Nucleus accumbens (tissue), 56 donors: ENCODE results near the gene ATP9A.
"Not testable (repeated sequence)": the region's sequence is repeated elsewhere in the genome, so short reads cannot be mapped to it uniquely, and the experiment has no call there.

Source experiments
- DNase-seq, 56 donors: peaks; one replicate each; lab custom pipeline; 2025; lab: John Stamatoyannopoulos, UW

Gene ATP9A

DNA sequence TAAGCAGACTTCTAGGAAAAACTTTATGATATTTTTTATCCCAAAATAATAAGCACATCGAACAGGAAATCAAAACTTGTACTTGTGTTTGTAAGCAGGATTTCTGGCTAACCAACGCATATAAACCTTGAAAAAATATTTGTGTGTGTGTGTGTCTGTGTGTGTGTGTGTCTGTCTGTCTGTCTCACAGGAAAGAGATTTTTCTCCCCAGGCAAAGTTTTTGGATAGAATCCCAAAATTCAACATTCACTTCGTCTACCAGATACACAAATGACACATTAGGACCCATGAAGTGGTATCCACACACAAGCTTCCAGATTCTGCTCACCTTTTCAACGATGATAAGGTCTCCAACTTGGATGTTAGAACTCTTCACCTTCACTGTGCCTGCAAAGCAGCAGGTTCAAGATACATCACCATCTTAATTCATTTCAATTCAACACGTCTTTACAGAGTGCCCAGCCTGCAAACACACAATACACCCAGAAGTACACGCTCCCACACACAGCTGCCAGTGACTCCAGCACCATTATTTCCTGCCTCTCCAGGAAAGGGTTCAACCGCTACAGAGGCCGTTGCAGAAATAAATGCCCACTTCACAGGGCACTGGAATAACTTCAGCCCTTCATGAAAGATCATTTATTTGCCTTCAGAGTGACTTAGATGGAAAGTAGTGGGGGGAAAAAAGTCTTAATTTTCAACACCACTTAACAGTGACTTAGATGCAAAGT lies 70.9 kb downstream of the ATP9A start:
- no peak for DNase-seq

DNA sequence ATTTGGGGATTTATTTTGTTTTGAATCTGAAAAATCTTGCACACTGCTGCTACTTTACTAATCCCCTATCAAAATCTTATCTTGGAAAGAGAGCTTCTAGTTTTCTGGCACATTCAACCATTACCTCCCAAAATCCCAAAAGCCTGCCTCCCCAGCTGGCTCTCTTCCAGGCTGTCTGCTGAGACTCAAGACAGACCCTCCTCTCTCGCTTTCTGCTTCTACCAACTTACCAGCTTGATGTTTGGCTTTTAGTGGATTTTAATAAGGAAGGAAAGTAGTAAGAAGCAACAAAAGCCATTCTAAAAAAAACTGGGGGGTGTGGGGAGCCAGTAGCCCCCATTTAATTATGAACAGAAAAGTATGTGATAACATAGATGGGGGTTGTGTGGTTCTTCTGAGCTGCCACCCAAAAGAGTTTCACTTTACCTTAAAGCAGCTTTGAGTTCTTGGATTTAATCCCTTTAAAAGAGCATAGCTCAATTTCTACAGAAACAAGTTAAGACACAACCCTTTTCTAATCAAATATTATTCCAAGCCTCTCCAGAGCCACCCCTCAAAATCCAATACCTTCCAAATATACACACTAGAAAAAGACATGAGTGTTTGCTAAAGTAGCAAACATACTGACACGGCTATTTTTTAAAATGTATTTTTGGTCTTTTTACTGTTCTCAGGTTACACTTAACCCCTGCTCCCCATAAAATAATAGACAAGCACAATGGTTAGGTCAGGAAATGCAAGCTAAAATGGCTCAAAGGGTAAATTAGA lies 71.7 kb downstream of the ATP9A start:
- no peak for DNase-seq

DNA sequence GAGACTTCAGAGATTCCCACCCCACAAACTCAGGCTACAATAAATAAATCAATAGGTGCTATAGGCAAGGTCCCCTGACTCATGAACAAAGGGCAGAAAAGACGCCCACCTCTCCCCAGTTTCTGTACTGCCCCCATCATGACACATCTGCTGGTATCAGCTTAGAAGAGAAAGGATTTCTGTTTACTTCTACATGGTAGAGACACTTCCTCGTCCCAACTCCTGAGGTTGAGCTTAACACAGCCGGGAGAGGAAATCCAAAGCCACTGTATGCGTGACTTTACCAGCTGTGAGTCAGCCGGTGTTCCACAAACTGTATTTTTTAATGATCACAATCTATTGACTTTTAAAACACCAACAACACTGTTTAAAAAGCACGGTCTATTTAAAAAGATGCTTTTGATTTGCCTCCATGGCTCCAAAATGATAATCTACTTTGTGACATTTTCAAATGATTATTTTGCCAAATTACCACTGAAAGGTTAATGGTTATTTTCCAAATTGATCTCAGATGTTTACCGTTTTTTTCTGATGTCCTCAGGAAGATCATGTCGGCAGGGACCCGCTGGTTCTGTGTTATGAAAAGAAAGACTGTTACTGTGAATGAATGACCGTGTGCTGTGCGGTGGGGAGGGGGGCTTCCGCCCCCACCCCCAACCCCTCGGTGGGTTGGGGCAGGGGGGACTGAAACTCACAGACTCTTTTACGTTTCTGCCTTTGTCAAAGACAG lies 72.5 kb downstream of the ATP9A start:
- no peak for DNase-seq

DNA sequence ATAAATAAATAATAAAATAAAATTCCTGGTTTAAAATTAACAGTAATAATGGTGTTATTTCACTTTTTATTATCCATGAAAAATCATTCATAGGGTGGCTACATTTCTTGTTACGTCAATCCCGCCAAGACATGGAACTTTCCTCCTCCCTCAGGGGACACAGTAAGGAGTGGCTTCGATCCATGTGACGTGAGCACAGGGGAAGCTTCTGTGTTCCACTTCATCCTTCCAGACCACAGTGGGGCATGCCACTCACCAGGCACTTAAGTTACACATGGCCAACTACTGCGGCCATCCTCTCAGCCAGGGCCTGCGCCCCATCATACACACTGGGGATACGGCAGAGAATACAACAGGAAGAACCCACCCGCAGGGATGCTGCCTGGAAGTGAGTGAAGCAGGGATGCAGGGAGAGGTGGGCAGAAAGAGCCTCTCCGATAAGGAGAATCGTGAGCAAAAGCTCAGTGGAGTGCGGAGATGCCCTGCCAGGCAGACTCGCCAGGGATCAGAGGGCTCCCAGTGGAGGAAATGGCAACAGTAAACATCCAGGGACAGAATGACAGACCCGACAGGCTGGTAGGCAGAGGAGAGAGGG lies 75.3 kb downstream of the ATP9A start:
- DNase-seq, result no peak

DNA sequence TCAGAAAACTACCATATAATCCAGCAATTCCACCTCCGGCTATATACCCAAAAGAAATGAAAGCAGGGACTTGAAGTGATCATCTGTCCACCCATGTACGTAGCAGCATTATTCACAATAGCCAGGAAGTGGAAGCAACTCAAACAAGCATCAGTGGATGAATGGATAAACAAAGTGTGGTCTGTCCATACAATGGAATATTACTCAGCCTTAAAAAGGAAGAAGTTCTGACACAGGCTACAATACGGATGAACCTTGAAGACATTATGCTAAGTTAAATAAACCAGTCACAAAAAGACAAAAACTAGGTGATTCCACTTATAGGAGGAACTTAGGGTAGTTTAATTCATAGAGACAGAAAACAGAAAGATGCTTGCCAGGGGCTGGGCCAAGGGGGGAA lies 76.5 kb downstream of the ATP9A start:
- DNase-seq, result no peak

DNA sequence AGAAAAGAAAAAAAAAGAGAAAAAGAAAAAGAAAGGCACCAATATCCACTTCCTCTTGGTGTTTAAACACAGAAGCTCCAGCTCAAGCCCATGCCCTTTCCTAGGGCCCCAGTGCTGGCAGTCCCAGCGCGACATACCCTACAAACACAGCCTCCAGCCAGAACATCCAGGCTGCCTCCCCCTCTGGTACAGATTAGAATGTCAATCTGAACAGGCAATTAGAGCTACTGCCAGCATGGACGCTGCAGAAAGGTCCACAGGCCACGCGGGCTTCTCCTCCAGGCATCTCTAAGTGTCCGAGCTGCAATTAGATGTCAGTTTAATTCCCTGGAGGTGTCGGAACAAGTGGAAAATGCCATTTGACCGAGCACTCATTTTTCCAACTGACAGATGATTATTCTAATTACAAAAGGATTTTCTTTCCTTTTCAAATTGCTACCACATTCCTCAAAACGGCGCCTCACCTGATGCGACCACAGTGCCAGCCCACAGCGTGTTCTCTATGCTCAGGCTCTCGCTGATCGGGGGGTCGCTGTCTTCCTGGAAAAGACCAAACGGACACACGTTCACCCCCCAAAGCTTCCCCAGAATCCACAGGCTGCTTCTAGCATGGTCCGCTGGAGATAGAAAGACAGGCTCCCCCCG lies 79.5 kb downstream of the ATP9A start:
- no peak for DNase-seq

DNA sequence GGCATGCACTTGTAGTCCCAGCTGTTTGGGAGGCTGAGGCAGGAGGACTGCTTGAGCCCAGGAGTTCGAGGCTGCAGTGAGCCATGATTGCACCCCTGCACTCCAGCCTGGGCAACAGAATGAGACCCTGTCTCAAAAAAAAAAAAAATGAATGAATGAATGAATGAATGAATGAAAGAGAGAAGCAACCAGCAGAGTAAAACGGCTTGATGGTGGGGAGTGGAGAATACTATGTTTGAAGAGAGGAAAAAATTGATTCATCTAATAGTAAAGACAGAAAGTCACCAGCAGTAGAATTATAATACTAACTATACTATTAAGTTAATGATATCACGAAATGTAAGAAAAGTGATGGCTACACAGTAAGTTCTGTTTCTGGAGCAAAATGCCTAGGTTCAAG lies 80.6 kb downstream of the ATP9A start:
- no peak for DNase-seq

DNA sequence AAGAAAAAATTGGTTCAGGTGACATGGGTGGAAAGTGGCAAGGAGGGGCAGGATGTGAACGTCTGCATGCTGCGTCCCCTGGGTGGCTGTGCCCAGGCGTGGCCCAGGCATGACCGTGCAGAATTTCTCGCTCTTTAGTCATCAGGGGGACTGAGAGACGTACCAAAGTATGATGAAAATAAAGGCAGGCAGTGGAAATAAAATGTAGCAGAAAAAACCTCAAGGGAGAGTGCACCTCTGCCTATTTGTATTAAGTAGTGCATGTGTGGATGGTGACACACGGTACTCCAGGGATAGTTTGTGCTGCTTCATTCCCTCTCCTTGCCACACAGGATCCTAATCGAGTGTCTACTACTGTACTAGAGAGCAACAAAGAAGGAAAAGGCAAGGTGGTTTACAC lies 81.1 kb downstream of the ATP9A start:
- DNase-seq, result no peak

DNA sequence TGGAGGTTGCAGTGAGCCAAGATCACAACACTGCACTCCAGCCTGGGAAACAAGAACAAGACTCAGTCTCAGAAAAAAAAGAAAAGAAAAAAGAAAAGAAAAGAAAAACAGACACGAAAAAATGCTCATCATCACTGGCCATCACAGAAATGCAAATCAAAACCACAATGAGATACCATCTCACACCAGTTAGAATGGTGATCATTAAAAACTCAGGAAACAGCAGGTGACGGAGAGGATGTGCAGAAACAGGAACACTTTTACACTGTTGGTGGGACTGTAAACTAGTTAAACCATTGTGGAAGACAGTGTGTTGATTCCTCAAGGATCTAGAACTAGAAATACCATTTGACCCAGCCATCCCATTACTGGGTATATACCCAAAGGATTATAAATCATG lies 82.7 kb downstream of the ATP9A start:
- not testable (repeated sequence) for DNase-seq

DNA sequence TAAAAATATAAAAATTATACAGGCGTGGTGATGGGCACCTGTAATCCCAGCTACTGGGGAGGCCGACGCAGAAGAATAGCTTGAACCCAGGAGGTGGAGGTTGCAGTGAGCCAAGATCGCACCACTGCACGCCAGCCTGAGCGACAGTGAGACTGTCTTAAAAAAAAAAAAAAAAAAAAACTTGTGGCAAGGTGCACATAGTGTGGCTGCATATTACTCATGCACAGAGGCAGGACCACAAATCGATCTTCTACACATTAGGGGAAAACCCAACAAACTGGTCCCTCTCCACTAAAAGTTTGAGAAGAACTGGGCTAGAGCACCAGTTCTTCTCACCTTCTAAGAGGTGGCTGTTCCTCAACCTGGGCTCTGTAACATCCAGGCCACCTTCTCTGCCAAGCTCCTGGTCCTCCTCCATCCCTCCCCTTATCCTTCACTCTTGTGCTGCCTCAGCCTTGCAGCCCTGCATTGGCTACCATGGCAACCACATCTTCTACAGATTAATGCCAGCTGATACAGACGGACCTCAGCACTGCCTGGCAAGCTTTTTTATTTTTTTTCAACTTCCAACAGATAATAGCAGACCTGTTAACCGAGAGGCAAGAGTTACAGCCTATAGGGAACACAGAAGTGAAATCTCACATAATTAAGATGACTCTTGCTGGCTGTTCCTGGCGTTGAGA lies 88.0 kb downstream of the ATP9A start:
- DNase-seq, result no peak

DNA sequence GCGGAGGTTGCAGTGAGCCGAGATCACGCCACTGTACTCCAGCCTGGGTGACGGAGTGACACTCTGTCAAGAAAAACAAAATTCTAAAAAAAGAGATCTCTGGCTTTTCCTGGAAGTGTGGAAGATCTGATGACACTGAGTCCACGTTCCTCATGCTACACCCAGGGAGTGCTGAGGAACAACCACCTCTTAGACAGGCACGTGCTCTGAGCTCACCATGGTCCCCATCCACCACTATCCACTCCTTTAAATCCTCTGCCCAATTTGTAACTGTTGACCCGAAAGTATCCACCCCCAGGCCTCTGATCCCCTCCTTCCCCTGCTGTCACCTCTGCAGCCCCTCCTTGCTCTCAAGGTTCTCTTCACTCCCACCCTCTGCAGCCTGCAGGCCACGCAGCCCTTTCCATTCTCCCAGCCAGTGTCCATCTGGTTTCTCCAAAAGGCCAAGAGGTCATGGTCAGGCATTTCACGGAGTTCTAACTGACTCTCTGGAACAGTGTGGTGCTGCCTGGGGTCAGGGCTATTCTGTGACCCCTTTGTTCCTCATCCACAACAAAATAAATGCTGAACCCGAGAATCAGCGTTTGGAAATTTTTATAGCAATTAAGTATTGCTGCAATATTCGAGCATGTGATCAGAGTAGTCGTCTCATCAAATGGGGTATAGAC lies 88.8 kb downstream of the ATP9A start:
- DNase-seq, result no peak

DNA sequence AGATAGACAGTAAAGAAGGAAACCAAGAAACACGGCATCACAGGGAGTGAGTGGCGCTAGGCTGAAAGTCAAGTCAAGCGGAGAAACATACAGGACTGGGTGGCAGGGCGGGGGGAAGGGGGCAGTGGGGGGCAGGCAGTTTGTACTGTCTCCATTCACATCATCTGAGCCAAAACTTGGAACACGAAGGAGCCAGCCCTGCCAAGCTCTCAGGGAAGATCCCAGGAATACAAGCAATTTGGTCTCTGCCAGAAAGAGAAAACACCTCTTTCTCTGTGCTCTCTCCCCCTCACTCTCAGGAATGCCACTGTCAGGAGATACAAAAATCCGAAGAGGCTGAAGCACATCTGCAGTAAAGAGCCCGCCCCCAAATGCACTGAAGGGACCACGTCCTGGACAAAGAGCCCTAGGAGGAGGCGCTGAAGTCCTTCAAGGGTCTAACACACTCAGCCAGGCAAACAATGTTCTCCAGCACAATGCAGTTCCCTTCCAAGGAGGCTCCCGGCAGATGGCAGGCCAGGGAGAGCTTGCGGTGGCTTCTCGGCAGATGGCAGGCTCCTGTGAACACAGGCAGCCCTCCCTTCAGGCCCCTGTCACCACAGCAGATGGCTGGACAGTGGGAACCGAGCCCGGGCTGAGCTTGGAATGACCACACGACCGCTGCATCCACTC lies 90.0 kb downstream of the ATP9A start:
- peak in 52 of 56 donors; percentile 12 to 87 (median 66) for DNase-seq

DNA sequence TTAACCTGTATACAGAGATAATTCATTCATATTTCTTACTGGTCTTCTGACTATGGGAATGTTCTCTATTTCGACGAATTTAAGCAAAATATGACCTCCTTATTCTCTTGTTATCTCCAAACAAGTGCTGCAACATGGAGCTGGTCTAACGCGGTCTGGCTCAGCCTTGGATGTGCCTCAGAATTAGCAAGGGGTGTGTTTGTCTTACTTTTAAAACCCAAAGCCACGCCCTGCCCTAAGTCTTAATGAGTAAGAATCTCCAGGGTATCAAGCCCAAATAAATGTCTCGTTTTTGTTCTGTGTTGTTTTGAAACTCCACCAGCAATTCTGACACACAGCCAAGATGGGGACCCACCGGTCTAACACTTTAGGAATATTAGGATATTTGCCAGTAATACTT lies 99.2 kb downstream of the ATP9A start:
- DNase-seq, result no peak

DNA sequence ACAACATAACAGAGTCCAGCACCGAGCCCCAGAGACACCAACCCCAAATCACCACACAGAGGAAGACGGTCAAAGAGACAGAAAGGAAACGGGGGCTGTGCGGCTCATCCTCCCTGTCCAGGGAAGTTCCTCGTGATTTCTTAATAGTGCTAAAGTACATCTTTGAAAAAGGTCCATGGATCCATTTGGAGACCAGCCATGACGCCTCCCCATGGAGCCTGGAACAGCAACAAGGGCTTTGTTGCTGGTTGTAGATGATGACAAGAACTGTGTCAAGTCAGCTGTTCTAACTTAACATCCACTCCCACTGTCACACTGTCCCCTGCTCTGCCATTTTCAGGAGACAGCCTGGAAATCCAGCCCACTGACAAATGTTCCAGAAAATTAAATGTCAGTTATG lies 99.7 kb downstream of the ATP9A start:
- DNase-seq, result no peak

DNA sequence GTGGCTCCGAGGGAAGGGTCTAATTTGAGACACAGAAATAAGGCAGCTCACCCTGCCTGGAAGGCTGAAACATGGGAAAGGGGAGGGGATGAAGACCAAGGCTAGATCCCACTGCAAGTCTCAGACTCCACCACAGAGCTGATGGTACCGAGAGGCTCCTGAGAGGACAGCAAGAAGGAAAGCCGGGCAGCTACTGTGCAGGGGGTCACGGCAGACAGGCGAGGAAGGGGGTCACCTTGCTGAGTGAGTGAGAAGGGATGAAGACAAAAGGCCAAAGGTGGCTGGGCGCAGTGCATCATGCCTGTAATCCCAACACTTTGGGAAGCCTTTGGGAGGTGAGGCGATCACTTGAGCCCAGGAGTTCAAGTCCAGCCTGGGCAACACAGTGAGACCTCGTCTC lies 100.7 kb downstream of the ATP9A start:
- no peak for DNase-seq

DNA sequence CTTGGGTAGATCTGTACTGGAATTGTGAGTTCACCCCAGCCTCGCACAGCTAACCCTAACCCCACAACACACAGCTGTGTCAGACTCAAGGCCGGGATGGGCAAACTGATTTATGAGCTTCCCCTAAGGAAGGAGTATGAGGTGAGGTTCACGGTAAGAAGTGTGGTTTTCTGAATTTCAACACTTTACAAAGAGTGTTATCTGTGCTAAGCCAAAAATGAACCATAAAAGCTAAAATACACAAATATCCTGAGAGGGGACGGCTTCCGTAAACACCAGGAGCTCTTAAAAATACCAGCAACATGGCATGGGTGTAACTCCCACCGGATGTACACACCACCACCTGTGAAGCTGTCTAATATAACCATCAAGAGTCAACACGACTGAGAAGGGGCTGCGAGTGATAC lies 101.2 kb downstream of the ATP9A start:
- no peak for DNase-seq

DNA sequence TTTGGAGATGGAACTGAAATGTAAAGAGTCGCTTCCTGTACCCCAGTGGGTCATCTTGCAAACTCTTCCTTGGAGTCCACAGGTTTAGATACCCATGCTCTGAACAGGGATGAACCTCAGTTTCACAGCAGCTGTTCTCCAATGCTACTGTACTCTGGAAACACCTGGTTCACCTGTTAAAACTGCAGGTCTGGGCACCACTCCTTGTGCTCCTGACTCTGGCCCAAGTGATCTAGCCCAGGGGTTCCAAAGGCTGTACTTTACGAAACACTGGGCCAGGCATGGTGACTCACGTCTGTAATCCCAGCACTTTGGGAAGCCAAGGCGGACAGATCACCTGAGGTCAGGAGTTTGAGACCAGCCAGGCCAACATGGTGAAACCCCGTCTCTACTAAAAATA lies 102.1 kb downstream of the ATP9A start:
- DNase-seq, result no peak

DNA sequence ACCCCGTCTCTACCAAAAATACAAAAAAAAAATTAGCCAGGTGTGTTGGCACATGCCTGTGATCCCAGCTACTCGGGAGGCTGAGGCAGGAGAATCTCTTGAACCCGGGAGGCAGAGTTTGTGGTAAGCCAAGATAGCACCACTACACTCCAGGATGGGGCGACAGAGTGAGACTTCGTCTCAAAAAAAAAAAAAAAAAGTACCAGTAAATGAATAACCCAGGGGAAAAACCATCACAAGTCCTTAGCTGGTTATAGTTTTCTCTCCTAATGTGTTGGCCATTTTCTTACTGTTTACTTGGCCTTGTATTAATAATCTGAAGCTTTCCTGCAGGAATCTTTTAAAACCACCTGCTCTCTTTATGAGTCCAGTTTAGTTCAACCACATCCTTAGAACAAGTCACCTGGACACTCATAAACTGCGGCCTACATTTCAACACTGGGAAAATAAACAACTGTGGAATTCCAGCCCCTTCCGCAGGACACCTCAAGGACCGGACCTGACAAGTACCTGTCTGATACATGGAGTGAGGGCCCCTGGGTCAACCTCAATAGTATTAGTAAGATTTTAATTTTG lies 102.6 kb downstream of the ATP9A start:
- DNase-seq, result no peak
